HG03064 (cell line): ENCODE measurements around the gene RGS7.
A peak's percentile ranks its signal among the peaks of the same experiment; 100 is the strongest.
"Not testable (repeated sequence)": the region's sequence is repeated elsewhere in the genome, so short reads cannot be mapped to it uniquely, and the experiment has no call there.

Experiments
- ATAC-seq: cut with Tn5 transposase; IDR thresholded peaks from one replicate; pipeline ENCODE4 v1.9.1; 2021; ENCODE audit warnings: low read depth; ENCODE audit not compliant: unreplicated experiment

Gene RGS7

GRCh38 chr1:240762471-240762987, 594.5 kb downstream of the RGS7 start:
- ATAC-seq, result not testable (repeated sequence)

- ATAC-seq, result not testable (repeated sequence)
Measured at GRCh38 chr1:240758777-240759176, 598.2 kb downstream of the RGS7 start.

DNA sequence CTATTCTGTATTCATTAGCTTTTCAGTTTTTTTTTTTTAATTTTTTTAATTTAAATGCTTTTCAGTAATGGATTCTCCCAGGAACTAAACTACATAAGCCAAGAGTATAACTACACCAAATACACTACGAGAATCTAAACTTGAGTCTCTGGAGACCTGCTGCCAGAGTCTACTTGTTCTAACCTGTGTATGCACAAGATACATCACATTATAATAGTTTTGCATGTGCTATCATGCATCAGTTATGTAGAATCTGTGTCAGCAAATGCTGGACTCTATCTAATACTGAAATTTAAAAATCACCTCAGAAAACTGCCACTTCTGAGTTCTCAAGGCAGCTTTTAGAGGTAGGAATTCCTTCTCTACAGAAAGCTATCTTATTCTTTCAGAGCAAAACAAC, 598.7 kb downstream of the RGS7 start:
- no peak for ATAC-seq

GRCh38 chr1:240747907-240748306, 609.1 kb downstream of the RGS7 start:
- ATAC-seq, result no peak

- ATAC-seq, result no peak
Measured at GRCh38 chr1:240743705-240744104, 613.3 kb downstream of the RGS7 start.

DNA sequence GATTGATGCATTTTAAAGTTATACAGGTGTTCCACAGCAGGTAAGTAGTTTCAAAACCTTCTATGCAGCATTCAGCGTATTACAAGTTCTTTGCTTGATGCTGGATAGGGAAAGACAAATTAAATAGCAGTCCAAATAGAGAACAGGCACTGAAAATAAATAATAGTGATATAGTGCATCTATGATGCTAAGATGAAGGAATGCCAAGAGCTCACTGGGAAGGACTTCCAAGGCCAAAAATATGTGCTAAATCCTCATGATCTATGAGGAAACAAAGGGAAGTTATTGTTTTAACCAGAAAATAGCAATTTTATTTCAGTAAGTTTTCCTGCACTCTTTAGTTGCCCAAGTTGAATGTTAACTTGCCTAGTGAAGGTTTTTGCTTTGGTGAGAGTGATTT, 617.3 kb downstream of the RGS7 start:
- no peak for ATAC-seq

DNA sequence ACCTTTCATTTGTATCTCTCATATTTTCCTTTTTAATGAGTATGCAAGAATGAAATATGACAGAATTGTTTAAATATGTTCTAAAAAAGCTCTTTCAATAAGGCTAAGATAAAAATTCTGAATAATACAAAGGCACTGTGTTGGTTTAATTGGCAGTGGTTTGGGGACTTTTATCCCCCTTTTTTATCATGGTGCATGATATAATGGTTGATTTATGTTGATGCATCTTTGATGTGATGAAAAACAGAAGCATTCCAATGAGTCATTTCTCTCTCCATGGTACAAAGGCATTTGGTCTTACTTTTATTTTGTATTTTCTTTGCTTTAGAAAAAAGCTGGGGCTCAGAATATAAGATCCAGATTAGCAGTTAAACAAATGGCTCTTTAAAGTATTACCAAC, 617.9 kb downstream of the RGS7 start:
- no peak for ATAC-seq

GRCh38 chr1:240737766-240738265, 619.2 kb downstream of the RGS7 start:
- ATAC-seq, result no peak

GRCh38 chr1:240737298-240737697, 619.7 kb downstream of the RGS7 start:
- ATAC-seq, result no peak

DNA sequence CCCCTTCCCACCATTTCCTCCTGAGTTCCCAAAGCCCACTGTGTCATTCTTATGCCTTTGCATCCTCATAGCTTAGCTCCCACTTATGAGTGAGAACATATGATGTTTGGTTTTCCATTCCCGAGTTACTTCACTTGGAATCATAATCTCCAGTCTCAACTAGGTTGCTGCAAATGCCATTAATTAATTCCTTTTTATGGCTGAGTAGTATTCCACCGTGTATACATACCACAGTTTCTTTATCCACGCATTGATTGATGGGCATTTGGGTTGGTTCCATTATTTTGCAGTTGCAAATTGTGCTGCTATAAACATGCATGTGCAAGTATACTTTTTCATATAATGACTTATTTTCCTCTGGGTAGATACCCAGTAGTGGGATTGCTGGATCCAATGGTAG, 622.3 kb downstream of the RGS7 start:
- ATAC-seq, result not testable (repeated sequence)

DNA sequence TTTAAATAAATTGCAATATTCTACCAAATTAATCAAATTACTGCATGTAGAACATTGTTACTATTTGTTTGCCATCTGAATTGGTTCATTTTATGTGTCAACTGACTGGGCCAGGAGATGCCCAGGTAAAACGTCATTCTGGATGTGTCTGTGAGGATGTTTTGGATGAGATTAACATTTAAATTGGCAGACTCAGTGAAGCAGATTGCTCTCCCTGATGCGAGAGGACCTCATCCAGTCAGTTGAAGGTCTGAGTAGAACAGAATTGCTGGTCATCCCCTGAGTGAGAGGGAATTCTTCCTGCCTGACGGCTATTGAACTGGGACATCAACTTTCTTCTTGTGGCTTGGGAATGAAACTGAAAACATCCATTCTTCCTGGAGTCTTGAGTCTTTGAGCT, 623.0 kb downstream of the RGS7 start:
- no peak for ATAC-seq

DNA sequence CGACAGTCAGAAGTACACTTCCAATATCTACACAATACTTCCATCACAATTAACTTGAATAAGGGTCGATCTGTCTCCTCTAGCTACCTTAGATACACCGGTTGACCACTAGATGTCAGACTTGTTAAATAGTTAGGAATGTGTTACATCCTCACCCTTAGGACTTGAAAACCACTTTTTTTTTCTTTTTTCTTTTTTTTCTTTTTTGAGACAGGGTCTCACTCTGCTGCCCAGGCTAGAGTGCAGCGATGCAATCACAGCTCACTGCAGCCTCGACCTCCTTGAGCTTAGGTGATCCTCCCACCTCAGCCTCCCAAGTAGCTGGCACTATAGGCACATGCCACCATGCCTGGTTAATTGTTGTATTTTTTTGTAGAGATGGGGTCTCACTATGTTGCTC, 624.6 kb downstream of the RGS7 start:
- ATAC-seq, result peak; percentile 90
